ENCODE measurements around the gene RNLS.
"Not testable (repeated sequence)": the region's sequence is repeated elsewhere in the genome, so short reads cannot be mapped to it uniquely, and the experiment has no call there.

RNLS gene

DNA sequence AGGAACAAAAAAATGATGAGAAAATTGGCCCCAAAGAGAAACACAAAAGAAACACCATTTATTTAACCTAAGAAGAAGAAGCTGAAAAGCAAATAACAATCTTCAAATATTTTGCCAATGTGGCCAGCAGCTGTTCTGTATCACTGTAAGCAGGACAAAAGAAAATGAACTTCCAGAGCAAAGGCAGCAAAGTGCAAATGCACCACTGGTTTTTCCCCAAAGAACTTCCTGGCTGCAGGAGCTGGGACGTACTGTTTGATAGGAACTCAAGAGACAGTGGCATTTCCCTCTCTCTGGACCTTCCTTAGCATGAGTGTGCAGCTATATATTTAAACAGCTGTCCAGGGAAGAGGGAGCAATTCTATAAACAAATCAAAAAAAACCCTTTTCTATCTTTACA is 60.4 kb downstream of the RNLS start:
- DNase-seq (ENCODE audit: low read depth) = no peak

DNA sequence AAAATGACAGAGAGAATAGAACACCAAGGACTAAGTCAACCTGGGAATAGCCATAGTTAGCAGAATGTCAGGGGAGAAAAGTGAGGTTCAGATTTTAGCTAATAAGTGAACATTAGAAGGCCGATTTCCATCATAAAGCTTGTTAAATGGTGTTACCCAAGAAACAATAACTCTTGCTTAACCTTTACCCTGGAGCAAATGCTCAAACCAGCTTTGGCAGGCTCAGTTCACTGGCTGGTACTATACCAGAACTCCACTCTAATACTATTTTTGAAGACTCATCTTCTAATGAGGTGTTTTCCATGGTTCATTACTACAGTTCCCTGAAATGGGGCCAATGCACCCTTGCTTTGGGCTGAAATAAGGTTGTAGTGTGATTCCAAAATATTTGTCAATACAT is 61.3 kb downstream of the RNLS start:
- no peak for DNase-seq (ENCODE audit: low read depth)

DNA sequence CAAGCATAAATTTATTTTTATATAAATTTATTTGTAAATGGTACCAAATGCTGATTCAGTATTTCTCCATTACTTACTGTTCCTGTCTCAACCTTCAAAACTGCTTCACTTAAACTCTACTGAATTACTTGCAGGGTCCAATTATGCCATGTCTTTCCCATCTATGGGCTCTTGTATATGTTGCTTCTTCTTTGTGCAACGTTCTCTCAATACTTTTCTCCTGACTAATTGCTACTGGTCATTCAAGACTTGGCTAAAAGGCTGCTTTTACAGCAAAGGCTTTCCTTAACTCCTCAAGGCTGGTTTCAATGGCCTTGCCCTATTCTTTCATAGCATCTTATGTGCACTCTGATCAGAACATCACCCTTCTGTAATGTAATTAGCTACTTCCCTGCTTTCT is 67.9 kb downstream of the RNLS start:
- no peak for DNase-seq (ENCODE audit: low read depth)

DNA sequence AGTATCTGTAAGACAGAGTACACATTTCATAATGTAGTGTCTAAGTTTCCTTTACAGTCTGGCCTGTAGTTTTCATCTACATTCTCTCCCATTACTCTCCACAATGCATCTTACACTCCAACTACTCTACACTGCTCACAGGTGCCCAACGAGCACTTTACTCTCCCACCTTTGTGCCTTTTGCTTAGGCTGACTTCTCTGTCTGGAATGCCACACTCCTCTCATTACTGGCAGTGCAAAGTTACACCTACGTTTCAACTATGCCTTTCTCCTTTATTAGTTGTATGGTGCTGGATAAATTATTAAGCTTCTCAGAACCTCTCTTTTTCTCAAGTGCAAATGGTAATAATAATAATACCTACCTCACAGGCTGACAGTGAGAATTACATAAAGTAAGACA is 70.5 kb downstream of the RNLS start:
- DNase-seq (ENCODE audit: low read depth) = no peak

DNA sequence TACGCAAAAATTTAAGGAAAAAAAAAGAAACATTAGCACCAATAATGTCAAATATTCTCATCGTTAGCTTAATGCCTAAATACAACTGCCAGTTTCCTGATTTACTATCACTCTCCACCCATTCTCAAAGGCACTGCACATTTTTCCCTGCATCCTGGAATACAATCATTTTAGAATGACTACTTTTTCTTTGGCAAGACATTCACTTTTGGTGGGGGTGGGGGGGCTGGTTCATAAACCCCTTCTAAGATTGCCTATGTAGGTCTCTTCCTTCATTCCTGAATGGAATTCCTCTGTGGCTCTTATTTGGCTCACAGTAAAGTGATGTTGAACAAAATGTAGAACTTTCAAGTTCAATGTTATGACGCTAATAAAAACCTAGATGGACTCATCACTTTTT is 74.3 kb downstream of the RNLS start:
- DNase-seq (ENCODE audit: low read depth) = no peak

DNA sequence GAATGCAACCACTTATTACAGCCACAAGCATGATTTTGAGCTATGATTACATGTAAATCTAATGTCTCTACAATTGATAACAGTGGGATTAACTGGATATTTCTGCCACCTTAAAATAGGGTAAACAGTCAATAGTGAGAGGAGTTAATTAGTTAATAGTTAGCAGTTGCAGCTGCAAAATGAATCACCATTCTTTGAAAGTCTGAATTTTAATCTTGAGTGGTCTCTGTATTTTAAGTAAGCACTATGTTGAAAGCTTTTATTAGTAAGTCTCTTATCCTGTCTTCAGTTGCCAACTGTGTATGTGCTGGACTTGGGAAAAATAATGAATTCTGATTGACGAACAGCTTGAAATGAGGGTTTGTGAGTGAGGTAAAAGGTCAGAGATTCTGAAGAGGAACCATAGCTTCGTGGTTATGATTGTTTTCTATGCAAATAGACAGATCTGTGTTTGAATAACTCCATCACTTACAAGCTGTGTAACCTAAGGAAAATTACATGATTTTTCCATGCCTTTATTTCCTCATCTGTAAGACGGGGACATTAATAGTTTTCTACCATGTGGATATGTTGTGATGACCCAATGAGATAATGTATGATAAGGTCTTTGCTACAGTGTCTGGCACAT is 75.2 kb downstream of the RNLS start:
- no peak for DNase-seq (ENCODE audit: low read depth)

DNA sequence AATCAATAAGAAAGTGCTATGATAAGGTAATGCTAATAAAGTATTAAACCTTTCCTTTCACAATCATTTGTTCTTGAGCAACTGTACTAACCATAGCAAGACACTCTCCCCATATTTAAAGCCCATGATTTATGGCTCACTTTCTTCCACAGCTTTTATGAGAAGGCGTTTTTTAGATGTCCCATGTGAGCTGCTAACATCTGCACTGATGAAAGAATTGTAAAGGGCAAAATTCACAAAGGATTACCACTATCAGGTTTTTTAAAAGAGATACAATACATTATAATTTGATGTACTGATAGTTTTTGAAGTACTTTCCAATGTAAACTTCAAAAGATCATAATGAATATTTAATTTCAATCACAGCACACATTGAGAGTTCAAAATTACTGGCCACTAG is 75.7 kb downstream of the RNLS start:
- no peak for DNase-seq (ENCODE audit: low read depth)

DNA sequence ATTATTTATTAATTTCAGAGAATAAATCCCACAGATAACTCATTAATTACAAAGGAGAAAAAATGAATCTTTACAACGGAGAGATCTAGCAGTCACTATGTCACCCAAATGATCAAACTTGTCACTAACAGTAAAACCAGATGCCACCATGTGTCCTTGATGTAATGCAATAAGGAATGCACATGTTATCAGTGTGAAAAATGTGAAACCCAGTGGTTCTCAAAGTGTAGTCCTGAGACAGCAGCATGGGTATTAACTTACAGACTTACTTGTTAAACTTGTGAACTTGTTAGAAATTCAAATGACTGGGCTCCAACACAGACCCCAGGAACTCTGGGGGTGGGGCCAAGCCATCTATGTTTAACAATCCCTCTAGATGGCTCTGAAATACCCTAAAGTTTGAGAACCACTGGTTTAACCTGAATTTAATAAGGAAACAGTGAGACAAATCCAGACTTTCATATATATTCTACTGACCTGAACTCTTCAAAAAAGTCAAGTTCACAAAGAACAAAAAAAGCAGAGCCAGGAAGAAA is 77.4 kb downstream of the RNLS start:
- no peak for DNase-seq (ENCODE audit: low read depth)

DNA sequence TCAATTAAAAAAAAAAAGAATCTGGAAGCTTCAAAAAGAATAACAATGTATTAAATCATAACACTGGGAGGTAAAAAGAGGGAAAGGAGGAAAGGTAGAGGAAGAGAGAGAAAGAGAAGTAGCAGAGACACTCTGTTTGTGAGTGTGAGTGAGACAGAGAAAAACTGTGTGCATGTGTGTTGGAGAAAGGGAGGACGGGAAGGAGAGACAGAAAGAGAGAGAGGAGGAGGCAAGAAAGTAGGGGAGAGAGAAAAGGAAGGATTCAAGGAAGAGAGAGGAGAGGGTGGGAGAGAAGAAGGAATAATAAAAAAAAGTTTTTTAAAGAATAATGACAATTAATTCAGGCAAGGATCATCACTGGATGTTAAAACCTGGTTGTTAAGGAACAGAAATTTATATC is 77.9 kb downstream of the RNLS start:
- DNase-seq (ENCODE audit: low read depth) = no peak

DNA sequence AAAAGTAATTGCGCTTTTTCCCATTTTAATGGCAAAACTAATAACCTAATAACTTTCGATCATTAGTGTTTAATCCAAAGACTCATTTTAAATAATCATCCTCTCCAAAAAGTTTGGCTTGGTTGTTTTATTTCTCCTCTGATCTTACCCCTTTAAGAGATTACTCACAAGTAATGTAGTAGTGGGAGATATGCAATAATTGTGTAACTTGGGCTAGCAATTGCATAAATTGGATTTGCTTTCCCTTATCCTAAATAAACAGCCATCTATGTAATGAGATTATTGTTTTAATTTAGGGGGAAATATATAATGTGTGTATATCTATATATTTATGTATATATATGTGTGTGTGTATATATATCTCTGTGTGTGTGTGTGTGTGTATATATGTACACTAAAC is 82.5 kb downstream of the RNLS start:
- no peak for DNase-seq (ENCODE audit: low read depth)

DNA sequence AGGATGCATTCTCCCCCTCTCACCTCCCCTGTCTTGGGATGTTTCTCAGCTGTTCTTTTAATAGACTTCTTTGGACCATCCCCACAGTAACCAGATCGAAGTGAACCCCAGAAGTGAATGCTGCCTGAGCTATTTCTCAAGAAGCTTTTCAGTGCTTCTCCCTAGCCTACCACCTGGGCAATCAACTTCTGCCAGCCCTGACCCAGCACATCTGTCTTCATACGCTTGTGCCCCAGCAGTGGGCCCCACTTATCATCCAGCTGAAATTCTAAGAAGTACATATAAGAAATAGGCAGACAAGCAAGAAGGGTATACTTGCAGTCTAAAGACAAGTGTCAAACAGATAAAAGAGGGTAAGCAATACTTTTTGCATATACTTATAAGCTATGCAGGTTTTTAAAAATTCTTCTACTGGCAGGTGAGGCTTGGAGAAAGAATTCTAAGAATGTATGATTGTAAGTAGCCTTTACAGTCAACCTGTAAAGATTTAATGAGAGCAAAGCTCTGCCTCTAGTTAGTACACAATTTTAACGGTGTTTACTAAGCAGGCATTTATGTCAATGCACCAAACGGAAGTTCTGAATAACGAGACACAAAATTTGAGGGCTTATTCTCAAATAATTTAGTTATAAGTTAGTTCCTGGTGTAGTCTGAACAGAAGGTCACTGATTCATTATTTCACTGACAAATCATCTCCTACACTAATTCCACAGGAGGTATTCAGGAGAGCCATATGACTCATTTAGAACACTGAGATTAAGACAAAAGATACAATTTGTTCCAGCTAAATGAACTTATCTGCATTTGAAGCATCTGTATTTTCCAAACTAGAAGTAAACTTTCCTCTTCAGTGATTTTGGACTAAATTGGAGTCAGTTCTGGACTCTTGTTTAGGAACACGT is 83.3 kb downstream of the RNLS start:
- DNase-seq (ENCODE audit: low read depth) = no peak

DNA sequence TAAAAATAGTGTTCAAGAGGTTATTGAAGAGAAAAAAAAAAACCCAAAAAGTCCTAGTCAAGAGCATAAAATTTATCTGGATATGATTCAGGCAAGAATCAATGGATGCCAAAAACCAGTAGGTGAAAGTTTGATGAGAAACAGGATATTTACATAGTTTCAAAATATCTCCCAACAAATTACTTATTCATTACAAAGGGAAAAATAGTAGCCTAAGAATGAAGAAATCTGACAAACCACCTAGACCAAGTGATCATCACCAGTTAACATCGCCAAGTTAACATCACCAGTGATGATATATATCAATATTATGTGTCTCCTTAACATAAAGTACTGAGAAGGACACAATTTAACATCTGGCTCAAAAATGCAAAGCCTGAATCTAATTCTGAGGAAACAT is 85.2 kb downstream of the RNLS start:
- DNase-seq (ENCODE audit: low read depth) = no peak

DNA sequence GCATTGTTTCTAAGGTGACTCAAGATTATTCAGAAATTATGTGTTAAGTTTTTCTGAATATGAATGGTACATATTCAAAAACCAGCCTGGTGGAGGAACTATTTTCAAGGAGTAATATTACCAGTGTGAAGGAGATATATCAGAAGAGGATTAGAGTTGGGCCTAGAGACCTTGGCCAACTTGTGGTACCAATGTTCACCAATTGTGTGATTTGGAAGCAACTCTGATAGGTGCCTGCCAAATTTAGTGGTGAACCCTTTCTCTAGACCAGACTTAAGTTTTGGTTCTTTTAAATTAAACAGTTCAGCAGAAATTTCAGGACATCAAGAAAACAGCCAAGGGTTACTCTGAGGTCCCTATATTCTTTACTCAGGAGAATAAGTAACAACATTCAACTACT is 88.6 kb downstream of the RNLS start:
- no peak for DNase-seq (ENCODE audit: low read depth)

DNA sequence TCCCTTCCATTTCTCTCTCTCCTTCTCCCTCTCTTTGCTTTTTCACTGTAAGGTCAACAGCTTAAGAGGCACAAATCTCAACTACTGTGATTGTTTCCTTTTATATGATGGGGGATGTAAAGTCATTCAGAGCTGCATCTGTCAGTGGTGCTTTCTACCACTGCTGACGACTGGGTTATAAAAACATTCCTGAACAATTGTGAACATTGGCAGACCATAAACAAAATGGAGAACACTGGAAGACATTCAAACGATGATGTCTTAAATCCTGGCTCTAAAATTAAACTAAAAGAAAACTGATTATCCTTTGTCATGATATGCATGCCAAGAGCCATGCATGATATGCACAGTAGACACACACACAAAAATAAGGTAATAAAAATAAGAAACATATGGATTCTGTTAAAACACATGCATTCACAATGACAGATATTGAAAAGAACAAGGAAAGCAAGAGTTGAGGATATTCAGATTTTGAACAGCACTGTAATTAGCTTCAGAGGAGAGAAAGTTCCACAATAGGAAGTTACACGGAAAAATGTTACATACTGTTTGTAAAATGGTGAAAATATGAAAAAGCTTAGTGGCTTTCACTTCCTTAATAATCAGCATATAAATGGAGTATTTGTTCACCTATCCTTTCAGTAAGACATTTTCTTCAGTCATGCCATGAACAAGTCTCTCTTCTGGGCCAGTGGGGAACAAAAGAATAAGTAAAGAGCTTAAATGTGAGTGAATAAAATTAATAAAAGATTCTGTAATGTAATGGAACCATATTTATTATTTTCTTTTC is 89.2 kb downstream of the RNLS start:
- peak; percentile 48 for DNase-seq (ENCODE audit: low read depth)

DNA sequence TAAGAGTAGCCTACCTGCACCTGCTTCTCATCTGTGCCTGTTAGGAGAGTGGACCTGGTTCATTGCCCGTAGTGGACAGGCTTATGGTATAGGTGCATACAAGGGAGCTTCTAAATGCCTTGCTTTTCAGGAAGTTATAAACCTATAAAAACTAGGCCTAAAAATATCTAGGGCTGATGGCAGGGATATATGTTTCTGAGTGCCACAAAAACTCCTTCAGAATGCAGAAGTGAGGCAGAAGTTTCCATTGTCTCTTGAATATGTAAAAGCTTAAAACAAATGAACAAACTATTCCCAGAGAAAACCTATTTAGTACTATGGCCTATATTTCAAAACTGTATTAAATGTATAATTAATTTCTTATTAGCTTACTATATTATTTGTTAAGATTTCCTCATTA is 91.8 kb downstream of the RNLS start:
- DNase-seq (ENCODE audit: low read depth) = no peak

DNA sequence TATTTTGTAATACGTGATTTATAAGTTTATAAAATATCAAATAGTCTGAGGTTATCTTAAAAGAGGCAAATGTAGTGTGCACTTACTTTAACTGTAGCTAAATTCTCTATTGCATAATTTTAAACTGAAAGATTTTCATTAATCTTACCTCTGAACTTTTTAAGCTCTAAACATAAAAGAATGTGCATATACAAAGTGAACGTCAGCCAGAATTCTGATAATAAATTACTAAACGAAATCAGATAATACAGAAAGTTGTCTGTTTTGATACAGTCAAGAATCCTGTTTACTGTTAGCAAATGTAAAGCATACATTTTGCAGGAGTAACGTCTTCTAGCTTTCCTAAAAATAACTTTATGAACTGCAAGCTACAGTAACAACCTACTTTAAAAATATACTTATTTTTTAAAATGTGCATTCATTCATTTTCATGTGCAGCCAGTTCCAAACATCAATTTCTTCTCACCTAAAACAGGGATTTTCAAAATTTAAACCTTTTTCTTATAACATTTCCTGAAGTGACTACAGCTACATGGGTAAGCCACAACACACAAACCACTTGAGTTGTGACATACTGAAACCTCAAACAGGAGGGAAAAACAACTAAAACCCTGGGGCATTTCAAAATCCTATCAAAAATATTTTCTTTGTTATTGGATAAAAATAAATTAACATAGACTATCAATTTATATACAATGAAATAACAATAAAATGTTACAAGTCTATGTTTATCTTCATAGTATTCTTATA is 92.7 kb downstream of the RNLS start:
- no peak for DNase-seq (ENCODE audit: low read depth)

DNA sequence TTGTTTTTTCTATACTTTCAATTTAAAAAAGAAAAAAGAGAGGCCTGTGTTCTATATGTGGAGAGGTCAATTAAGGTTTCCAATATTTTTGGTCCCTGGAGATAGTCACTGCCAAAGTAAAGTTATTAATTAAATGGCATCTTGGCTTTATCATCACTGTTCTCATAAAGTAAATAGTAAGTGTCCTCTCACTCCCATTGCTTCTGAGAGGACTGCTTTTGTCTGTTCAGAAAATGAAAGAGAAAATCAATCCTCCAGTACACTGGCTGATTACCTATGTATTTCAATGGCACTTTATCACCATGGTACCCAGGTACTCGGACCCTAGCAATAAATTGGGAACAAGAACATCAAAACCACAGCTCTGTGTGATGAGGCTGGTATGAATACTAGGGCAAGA is 94.0 kb downstream of the RNLS start:
- no peak for DNase-seq (ENCODE audit: low read depth)

DNA sequence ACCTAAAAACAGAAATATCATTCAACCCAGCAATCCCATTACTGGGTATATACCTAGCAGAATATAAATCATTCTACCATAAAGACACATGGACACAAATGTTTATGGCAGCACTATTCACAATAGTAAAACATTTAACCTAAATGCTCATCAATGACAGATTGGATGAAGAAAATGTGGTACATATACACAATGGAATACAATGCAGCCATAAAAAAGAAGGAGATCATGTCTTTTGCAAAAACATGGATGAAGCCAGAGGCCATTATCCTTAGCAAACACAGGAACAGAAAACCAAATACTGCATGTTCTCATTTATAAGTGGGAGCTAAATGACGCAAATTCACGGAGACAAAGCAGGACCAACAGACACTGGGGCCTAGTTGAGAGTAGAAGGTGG is 96.3 kb downstream of the RNLS start:
- DNase-seq (ENCODE audit: low read depth) = not testable (repeated sequence)

DNA sequence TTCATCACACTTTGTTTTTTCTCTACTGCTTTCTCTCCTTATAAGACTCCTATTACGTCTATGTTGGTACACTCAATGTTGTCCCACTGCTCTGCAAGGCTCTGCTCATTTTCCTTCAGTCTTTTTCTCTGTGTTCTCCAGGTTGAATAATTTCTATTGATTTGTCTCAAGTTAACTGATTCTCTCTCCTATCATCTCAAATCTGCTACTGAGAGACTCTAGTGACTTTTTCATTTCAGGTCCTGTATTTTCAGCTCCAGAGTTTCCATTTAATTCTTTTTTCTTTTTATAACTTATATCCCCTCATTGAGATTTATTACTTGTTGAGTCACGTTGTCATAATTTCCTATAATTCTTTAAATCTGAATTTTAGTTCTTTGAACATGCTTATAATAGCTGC is 100.9 kb downstream of the RNLS start:
- no peak for DNase-seq (ENCODE audit: low read depth)

DNA sequence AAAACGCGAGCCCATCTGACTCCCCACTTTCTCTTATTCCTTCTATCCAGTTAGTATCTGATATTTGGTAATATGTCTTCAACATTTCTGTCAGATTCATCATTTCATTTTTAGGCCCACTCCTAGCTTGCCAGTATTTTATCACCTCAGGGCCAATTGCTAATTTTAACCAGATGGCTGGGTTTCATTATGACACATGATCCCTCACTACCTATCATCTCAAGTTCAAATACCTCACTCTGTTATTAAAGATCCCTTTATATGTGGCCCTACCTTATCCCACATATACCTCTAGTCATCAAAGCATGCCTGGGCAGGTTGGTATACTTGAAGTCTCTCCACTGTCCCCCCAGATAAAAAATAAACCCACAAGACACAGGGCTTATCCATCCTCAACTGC is 104.9 kb downstream of the RNLS start:
- no peak for DNase-seq (ENCODE audit: low read depth)

DNA sequence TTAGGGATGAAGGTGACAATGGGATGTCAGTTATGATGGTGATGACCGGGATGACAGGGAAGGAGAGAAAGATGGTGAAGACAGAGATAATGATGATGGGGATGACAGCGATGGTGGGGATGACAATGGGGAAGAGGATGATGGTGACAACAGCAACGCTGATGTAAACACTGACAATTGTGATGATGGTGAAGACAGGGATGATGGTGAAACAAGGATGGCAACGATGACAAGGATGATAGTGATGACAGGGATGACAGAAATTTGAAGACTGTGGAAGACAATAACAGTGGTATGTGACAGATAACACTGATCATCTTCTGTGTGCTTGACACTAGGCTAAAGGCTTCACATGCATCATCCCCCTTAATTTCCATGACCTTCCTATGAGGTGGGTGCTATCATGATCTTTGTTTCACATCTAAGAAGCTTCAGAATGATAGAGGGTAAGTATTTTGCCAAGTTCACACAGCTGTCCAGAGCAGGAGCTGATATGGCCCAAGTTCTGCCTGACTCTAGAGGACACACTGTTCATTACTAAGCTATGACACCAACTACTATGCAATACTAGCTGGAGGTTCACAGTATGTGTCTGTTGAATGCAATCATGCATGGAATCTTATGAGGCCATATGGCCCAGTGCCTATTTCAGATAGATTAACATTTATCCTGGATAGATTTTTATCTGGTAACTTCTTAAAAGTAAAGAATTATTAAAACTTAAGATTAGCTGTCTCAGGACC is 105.6 kb downstream of the RNLS start:
- peak; percentile 10 for DNase-seq (ENCODE audit: low read depth)
